Gastrocnemius medialis (tissue), 4 donors: Measurements from ENCODE around the gene SMO. TPM values are rescaled to one million over a fixed set of nuclear protein-coding genes. Genes with fewer than 3 reads are reported as not detected.
A peak's percentile ranks its signal among the peaks of the same experiment; 100 is the strongest.

Experiments
- ATAC-seq, 2 donors: fragments of 150-250 bp; one replicate each; pipeline ENCODE4 v1.9.1; 2016
- DNase-seq, 2 donors: peaks; one replicate each; pipeline ENCODE4 v3.0.0-alpha.2; 2019
- H3K27ac ChIP-seq, 4 donors: fragments of 200-600 bp; sonication (generic); 1 replicate in 1 of 4; 2 replicates in 3 of 4; pipeline ENCODE4 v1.5.1; 2016 to 2018; ENCODE audit warnings: mild to moderate bottlenecking in 2 of 4, moderate library complexity in 1 of 4
- H3K27me3 ChIP-seq, 3 donors: fragments of 200-600 bp; sonication (generic) in 2 of 3; 1 replicate in 1 of 3; 2 replicates in 2 of 3; pipeline versions ENCODE4 v1.5.1 to v1.6.0; 2016 to 2019; ENCODE audit warnings: mild to moderate bottlenecking in 1 of 3, moderate library complexity in 1 of 3
- H3K36me3 ChIP-seq, 2 donors: fragments of 200-600 bp; sonication (generic) in 1 of 2; one replicate each; pipeline ENCODE4 v1.5.1; 2017 to 2018
- H3K4me1 ChIP-seq, 2 donors: fragments of 200-600 bp; sonication (generic) in 1 of 2; one replicate each; pipeline ENCODE4 v1.5.1; 2016 to 2017; ENCODE audit warnings: mild to moderate bottlenecking in 2 of 2
- H3K4me3 ChIP-seq, 4 donors: fragments of 200-600 bp; sonication (generic) in 3 of 4; 1 replicate in 1 of 4; 2 replicates in 3 of 4; pipeline ENCODE4 v1.5.1; 2016 to 2019; ENCODE audit warnings: mild to moderate bottlenecking in 2 of 4
- H3K9me3 ChIP-seq, 3 donors: fragments of 200-600 bp; sonication (generic) in 2 of 3; 1 replicate in 1 of 3; 2 replicates in 2 of 3; pipeline ENCODE4 v1.5.1; 2016 to 2019
- POLR2A ChIP-seq, 2 donors: fragments of 450-650 bp; IDR thresholded peaks; one replicate each; pipeline ENCODE4 v1.6.1; 2017; ENCODE audit warnings: antibody characterized with exemption in 2 of 2, mild to moderate bottlenecking in 2 of 2, moderate library complexity in 2 of 2
- in situ Hi-C, 4 donors: fragments of 200-750 bp; cut with MboI; loops; one replicate each; pipeline versions ENCODE4 v1.15.0 to v1.8.0; 2017; ENCODE audit warnings: low sequenced_read_pairs in 4 of 4
- intact Hi-C: fragments of 100-400 bp; cut with DNase I; formaldehyde crosslinking; loops from one replicate; pipeline ENCODE4 v1.15.1; 2023; ENCODE audit warnings: low total_unique reads
- total RNA-seq, 4 donors: library from RNA; depleted of rRNA; stranded (reverse); fragments of >200 nt; gene quantifications; one replicate each; pipeline versions ENCODE4 v1.1.0 to v1.2.3, GENCODE V29; 2016
- TF ChIP-seq, protein P1 (sequence below), 5 experiments: fragments of 450-650 bp in 3 of 5; fragments of 200-600 bp in 2 of 5; sonication (generic) in 2 of 5; IDR thresholded peaks in 4 of 5; conservative IDR thresholded peaks in 1 of 5; 1 replicate in 4 of 5; 2 replicates in 1 of 5; pipeline ENCODE4 v1.5.1; 2016 to 2019; ENCODE audit warnings: antibody characterized with exemption in 5 of 5, mild to moderate bottlenecking in 3 of 5, moderate library complexity in 3 of 5

Gene SMO
- total RNA-seq, 4 donors from 2014 or later, result 1.1 to 1.6 (median 1.2) TPM

DNA sequence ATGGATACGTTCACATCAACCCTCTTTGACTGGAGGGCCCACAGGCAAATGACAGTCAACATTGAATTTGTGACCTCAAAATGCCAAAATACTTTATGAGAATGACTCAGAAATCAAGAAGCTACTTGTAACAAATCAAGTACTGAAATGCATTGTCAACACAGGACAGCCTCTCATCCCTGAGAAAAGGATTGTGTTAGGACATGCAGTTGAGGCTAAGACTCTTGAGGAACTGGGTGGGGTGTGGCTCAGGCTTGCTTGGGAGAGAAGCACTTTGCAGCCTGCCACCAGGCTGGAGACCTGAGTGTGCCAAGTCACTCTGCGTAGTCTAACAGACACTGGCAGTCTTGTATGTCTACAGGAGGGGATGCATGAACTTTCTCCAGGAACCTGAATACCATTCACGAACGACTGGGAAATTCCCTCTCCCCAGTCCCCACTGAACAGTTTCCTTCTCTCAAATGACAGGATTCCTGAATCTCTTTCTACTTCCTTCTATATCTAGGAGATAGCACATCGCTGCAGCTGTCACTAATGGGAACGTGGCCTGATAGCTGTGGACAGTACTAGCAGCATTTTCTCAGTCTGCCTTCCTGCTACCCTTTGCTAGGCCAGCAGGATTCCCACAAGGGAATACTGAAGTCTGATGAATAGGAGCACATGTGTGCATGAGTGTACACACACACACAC, 3.3 kb upstream of the SMO start:
- H3K9me3 ChIP-seq, result no peaks in the 10 kb centered on the region
- TF ChIP-seq, protein P1, sequence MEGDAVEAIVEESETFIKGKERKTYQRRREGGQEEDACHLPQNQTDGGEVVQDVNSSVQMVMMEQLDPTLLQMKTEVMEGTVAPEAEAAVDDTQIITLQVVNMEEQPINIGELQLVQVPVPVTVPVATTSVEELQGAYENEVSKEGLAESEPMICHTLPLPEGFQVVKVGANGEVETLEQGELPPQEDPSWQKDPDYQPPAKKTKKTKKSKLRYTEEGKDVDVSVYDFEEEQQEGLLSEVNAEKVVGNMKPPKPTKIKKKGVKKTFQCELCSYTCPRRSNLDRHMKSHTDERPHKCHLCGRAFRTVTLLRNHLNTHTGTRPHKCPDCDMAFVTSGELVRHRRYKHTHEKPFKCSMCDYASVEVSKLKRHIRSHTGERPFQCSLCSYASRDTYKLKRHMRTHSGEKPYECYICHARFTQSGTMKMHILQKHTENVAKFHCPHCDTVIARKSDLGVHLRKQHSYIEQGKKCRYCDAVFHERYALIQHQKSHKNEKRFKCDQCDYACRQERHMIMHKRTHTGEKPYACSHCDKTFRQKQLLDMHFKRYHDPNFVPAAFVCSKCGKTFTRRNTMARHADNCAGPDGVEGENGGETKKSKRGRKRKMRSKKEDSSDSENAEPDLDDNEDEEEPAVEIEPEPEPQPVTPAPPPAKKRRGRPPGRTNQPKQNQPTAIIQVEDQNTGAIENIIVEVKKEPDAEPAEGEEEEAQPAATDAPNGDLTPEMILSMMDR (IDR thresholded peaks at IDR 0.05 in 4 of 5, conservative IDR thresholded peaks at IDR 0.05 in 1 of 5), result no peak
- TF ChIP-seq POLR2A (IDR thresholded peaks at IDR 0.05), result no peak
- in situ Hi-C loops (no loop called here), intact Hi-C loops (no loop called here)
- H3K27ac ChIP-seq, result no peak overlapping the region
- DNase-seq (no peak), ATAC-seq (no peak)
- H3K36me3 ChIP-seq, result no peaks in the 10 kb centered on the region
- H3K4me1 ChIP-seq, result peaks cover 2 to 10% of the 10 kb centered on the region in 2 donors
- H3K4me3 ChIP-seq, result no peak overlapping the region
- H3K27me3 ChIP-seq, result no peaks in the 10 kb centered on the region

DNA sequence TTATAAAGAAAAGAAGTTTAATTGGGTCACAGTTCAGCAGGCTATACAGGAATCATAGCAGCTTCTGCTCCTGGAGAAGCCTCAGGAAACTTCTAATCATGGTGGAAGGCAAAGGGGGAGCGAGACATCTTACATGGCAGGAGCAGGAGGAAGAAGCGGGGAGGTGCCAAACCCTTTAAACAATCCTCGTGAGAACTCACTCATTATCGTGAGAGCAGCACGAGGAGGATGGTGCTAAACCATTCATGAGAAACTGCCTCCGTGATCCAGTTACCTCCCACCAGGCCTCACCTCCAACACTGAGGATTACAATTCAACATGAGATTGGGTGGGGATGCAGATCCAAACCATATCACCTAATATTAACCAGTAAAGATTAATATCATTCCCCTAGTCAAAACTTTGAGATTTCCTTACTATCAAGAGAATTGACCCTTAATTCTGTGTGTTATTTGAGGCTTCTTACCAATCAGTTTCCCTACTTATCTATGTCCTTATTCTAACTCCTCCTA, 1.6 kb upstream of the SMO start:
- DNase-seq (no peak), ATAC-seq (no peak)
- TF ChIP-seq, protein P1 (IDR thresholded peaks at IDR 0.05 in 4 of 5, conservative IDR thresholded peaks at IDR 0.05 in 1 of 5), result no peak
- no peak for TF ChIP-seq POLR2A (IDR thresholded peaks at IDR 0.05)
- in situ Hi-C loops (no loop called here), intact Hi-C loops (no loop called here)
- no peaks in the 10 kb centered on the region for H3K27me3 ChIP-seq
- peaks cover 4 to 13% of the 10 kb centered on the region in 2 donors for H3K4me1 ChIP-seq
- no peaks in the 10 kb centered on the region for H3K36me3 ChIP-seq
- H3K4me3 ChIP-seq, result no peak overlapping the region
- no peak overlapping the region for H3K27ac ChIP-seq
- H3K9me3 ChIP-seq, result no peaks in the 10 kb centered on the region

DNA sequence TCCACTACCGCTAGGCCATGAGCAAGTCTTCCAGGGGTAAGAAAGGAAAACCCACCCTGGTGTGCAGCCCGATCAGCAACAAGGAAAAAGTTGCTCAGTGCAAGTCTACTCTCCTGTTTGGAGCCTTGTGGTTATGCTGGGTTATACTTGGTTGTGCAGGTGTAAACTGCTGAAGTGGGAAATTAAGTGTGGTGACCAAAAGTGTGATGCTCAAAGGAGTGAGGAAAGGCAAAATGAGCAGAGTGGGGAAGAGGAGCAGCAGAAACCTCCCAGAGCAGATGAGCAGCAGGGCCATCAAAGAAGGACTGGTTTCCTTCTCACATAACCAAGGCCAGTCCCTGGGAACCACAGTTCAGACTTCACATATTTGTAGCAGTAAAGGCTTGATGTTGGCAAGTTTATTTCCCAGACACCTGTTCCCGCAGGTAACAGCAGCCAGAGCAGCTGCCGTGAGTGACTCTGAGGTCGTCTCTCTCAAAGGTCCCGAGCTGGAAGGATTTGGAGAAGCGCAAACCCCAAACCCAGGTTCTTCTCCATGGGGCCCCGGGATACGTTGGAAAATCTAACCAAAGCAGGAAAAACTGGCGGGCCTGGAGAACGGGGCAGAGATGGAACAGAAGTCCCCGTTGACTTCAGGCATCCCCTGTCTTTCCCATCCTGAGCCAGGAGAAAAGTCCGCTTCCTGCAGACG, 607 bp upstream of the SMO start:
- H3K4me3 ChIP-seq, result peak overlapping the region; percentile 59 to 86 (median 81)
- no peak overlapping the region for H3K27ac ChIP-seq
- TF ChIP-seq POLR2A (IDR thresholded peaks at IDR 0.05), result no peak
- TF ChIP-seq, protein P1 (IDR thresholded peaks at IDR 0.05 in 4 of 5, conservative IDR thresholded peaks at IDR 0.05 in 1 of 5), result no peak
- no peaks in the 10 kb centered on the region for H3K36me3 ChIP-seq
- DNase-seq (no peak), ATAC-seq (no peak)
- in situ Hi-C loops (no loop called here), intact Hi-C loops (no loop called here)
- peaks cover 4 to 13% of the 10 kb centered on the region in 2 donors for H3K4me1 ChIP-seq
- no peaks in the 10 kb centered on the region for H3K27me3 ChIP-seq
- H3K9me3 ChIP-seq, result no peaks in the 10 kb centered on the region

DNA sequence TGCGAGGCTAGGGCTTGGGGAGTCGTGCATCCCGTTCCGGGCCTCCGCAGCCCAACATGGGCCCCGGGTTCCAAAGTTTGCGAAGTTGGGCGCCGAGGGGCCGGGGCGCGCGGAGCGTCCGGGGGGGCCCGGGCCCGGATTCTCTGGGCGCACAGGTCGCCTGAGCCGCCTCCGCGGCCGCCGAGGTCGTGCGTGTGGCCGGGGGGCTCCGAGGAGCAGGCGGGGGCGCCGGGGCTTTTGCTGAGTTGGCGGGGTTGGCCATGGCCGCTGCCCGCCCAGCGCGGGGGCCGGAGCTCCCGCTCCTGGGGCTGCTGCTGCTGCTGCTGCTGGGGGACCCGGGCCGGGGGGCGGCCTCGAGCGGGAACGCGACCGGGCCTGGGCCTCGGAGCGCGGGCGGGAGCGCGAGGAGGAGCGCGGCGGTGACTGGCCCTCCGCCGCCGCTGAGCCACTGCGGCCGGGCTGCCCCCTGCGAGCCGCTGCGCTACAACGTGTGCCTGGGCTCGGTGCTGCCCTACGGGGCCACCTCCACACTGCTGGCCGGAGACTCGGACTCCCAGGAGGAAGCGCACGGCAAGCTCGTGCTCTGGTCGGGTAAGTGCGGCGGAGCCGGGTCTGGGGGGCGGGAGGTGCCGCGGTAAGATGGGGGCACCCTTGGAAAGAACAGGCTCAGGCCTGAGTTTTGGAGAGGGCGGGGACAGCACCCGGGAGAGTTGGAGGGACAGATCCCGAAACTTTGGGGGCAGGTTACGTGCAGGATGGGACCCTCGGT, 643 bp downstream of the SMO start:
- H3K9me3 ChIP-seq, result no peaks in the 10 kb centered on the region
- DNase-seq (no peak), ATAC-seq (peak; percentile 36 to 56)
- H3K27ac ChIP-seq, result no peak overlapping the region
- H3K36me3 ChIP-seq, result no peaks in the 10 kb centered on the region
- H3K4me3 ChIP-seq, result peak overlapping the region; percentile 59 to 86 (median 81)
- H3K4me1 ChIP-seq, result peaks cover 4 to 13% of the 10 kb centered on the region in 2 donors
- no peaks in the 10 kb centered on the region for H3K27me3 ChIP-seq
- TF ChIP-seq POLR2A (IDR thresholded peaks at IDR 0.05), result no peak
- TF ChIP-seq, protein P1 (IDR thresholded peaks at IDR 0.05 in 4 of 5, conservative IDR thresholded peaks at IDR 0.05 in 1 of 5), result no peak
- in situ Hi-C loops, result no loop called here
- intact Hi-C loops, result no loop called here
